ENCODE data around the gene HVCN1. TPM values are rescaled to one million over a fixed set of nuclear protein-coding genes. Genes with fewer than 3 reads are reported as not detected.
A peak's percentile ranks its signal among the peaks of the same experiment; 100 is the strongest.

HVCN1 gene
- total and polyA plus RNA-seq, 2 of the 13 experiments (the other 11 are each of a cell fraction or from before 2014, with no cell fraction given) = 0.49 to 1.3 TPM

GRCh38 chr12:110613771-110614684 is 74.9 kb downstream of the HVCN1 start, which contains the start of gene TCTN1 (continued):
- TF ChIP-seq, protein P1, sequence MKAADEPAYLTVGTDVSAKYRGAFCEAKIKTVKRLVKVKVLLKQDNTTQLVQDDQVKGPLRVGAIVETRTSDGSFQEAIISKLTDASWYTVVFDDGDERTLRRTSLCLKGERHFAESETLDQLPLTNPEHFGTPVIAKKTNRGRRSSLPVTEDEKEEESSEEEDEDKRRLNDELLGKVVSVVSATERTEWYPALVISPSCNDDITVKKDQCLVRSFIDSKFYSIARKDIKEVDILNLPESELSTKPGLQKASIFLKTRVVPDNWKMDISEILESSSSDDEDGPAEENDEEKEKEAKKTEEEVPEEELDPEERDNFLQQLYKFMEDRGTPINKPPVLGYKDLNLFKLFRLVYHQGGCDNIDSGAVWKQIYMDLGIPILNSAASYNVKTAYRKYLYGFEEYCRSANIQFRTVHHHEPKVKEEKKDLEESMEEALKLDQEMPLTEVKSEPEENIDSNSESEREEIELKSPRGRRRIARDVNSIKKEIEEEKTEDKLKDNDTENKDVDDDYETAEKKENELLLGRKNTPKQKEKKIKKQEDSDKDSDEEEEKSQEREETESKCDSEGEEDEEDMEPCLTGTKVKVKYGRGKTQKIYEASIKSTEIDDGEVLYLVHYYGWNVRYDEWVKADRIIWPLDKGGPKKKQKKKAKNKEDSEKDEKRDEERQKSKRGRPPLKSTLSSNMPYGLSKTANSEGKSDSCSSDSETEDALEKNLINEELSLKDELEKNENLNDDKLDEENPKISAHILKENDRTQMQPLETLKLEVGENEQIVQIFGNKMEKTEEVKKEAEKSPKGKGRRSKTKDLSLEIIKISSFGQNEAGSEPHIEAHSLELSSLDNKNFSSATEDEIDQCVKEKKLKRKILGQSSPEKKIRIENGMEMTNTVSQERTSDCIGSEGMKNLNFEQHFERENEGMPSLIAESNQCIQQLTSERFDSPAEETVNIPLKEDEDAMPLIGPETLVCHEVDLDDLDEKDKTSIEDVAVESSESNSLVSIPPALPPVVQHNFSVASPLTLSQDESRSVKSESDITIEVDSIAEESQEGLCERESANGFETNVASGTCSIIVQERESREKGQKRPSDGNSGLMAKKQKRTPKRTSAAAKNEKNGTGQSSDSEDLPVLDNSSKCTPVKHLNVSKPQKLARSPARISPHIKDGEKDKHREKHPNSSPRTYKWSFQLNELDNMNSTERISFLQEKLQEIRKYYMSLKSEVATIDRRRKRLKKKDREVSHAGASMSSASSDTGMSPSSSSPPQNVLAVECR (CRISPR knock-in tag; IDR thresholded peaks at IDR 0.05; ENCODE audit: borderline replicate concordance) = peak; percentile 99
- TF ChIP-seq MTF2 (CRISPR knock-in tag; IDR thresholded peaks at IDR 0.05; ENCODE audit: borderline replicate concordance) (no peak), MBD4 (IDR thresholded peaks at IDR 0.05; ENCODE audit: borderline replicate concordance, low read length) (no peak), ZNF30 (CRISPR knock-in tag; IDR thresholded peaks at IDR 0.05) (no peak), ZBTB4 (CRISPR knock-in tag; IDR thresholded peaks at IDR 0.05; ENCODE audit: borderline replicate concordance) (no peak), HINFP (CRISPR knock-in tag; IDR thresholded peaks at IDR 0.05; ENCODE audit: low read depth) (peak; percentile 85), ZNF891 (CRISPR knock-in tag; IDR thresholded peaks at IDR 0.05) (no peak), ATF6 (CRISPR knock-in tag; conservative IDR thresholded peaks at IDR 0.05) (no peak), SP5 (CRISPR knock-in tag; IDR thresholded peaks at IDR 0.05; ENCODE audit: borderline replicate concordance, low read depth) (0 out of 2 replicates have a peak, but pooled peaks have one; percentile 20), ZNF543 (CRISPR knock-in tag; IDR thresholded peaks at IDR 0.05) (peak; percentile 65; the same call in 1 of the 2 replicates), ZNF547 (CRISPR knock-in tag; IDR thresholded peaks at IDR 0.05) (peak; percentile 81), ZNF709 (CRISPR knock-in tag; IDR thresholded peaks at IDR 0.05) (peak; percentile 65), MAF1 (CRISPR knock-in tag; IDR thresholded peaks at IDR 0.05; ENCODE audit: borderline replicate concordance) (peak; percentile 76; the same call in 1 of the 2 replicates), SOX5 (CRISPR knock-in tag; IDR thresholded peaks at IDR 0.05; ENCODE audit: borderline replicate concordance) (no peak), HOXA9 (CRISPR knock-in tag; IDR thresholded peaks at IDR 0.05; ENCODE audit: borderline replicate concordance) (no peak)
- TF ChIP-seq, protein P2, sequence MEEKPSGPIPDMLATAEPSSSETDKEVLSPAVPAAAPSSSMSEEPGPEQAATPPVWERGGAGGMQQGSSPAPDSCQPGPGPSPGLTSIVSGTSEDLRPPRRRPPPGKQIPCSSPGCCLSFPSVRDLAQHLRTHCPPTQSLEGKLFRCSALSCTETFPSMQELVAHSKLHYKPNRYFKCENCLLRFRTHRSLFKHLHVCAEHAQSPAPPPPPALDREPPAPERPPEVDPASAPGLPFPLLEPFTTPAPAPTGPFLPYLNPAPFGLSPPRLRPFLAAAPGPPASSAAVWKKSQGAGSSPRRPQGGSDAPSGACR (CRISPR knock-in tag; IDR thresholded peaks at IDR 0.05) = peak; percentile 64; the same call in 1 of the 2 replicates
